Left cardiac atrium (tissue), 4 donors: Measurements from ENCODE around the gene SRP68. TPM values are rescaled to one million over a fixed set of nuclear protein-coding genes. Genes with fewer than 3 reads are reported as not detected.
"Not testable (repeated sequence)": the region's sequence is repeated elsewhere in the genome, so short reads cannot be mapped to it uniquely, and the experiment has no call there.

Source experiments
- ATAC-seq, 2 donors: fragments of 200-7000 bp; cut with Tn5 transposase; one replicate each; pipeline ENCODE4 v1.9.1; 2020; ENCODE audit warnings: mild to moderate bottlenecking in 2 of 2, moderate library complexity in 2 of 2
- DNase-seq: peaks from one replicate; pipeline ENCODE4 v3.0.0-alpha.2; 2020
- intact Hi-C, 2 donors: fragments of 100-400 bp; cut with DNase I; formaldehyde crosslinking; loops; one replicate each; pipeline versions ENCODE4 v1.14.1 to v1.15.1; 2022 to 2023
- total RNA-seq, 2 donors: library from RNA; stranded (reverse); fragmentation: NEBNext Ultra II Directional; extraction: Animal tissue kit (Norgen Biotek cat#: 25700); gene quantifications; one replicate each; pipeline ENCODE4 v1.2.1, GENCODE V29; 2021
- donor health status: DM: no; HTN: yes; CAD: no.
- donor health status: DM: no; HTN: yes; CAD: no; lungs with severe emphysema.
- donor health status: DM: yes; HTN: yes; CAD: no.
- donor health status: Dilated cardiomyopathy.

The SRP68 gene
- total RNA-seq, 2 donors from 2014 or later: 51.1 to 60.1 TPM

GRCh38 chr17:76079535-76079955, 7.2 kb upstream of the SRP68 start:
- intact Hi-C loops: no loop called here
- peak in 1 of 2 donors; percentile 1 for ATAC-seq
- no peak for DNase-seq

GRCh38 chr17:76078860-76079534, 6.7 kb upstream of the SRP68 start, which contains the start of gene ZACN:
TSS of gene ZACN (plus strand) at chr17:76079182. CDS start at chr17:76079265, 83 bp downstream.
- intact Hi-C loops: no loop called here
- DNase-seq (no peak), ATAC-seq (no peak)

GRCh38 chr17:76078370-76078769, 6.1 kb upstream of the SRP68 start:
- DNase-seq, ATAC-seq, intact Hi-C loops: not testable (repeated sequence)

DNA sequence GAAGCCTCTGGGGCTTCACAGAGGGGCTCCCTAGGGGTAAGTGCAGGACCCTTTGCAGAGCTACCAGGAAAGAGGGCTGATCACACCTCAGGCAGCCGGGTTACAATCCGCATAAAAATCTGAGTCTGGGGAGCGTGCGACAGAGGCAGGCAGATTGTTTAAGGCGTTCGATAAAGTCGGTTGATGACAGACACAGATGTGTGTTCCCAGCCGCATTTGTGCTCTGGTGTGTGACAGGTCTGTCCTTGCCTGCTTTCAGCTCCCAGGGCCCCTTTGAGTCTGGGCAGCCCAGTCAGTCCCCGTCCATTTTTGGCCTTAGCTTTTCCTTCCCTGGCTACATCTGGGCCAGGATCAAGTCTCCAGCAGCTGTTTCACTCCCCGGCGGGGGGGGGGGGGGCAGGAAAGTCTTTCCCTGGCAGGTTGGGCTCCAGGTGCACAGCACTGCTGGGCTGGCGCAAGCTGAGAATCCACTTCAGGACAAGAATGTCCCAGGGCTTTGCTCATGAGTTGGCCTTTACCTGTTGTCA, 5.3 kb upstream of the SRP68 start:
- no peak for DNase-seq
- no peak for ATAC-seq
- intact Hi-C loops: no loop called here

GRCh38 chr17:76076765-76077583, 4.7 kb upstream of the SRP68 start:
- ATAC-seq: no peak
- intact Hi-C loops: no loop called here
- no peak for DNase-seq

- ATAC-seq (no peak), DNase-seq (no peak)
- intact Hi-C loops: no loop called here
These were observed 3.9 kb upstream of the SRP68 start for GRCh38 chr17:76076146-76076764.

- intact Hi-C loops: no loop called here
These were observed 3.2 kb upstream of the SRP68 start for GRCh38 chr17:76075364-76076145.

GRCh38 chr17:76074390-76075363, 2.4 kb upstream of the SRP68 start, which contains the start of gene GALR2:
TSS of gene GALR2 (plus strand) at chr17:76074781. CDS start at chr17:76074884, 103 bp downstream.
- ATAC-seq (no peak), DNase-seq (no peak)
- intact Hi-C loops: no loop called here

More at GRCh38 chr17:76075364-76076145, 3.2 kb upstream of the SRP68 start:
- ATAC-seq: no peak
- DNase-seq: no peak

DNA sequence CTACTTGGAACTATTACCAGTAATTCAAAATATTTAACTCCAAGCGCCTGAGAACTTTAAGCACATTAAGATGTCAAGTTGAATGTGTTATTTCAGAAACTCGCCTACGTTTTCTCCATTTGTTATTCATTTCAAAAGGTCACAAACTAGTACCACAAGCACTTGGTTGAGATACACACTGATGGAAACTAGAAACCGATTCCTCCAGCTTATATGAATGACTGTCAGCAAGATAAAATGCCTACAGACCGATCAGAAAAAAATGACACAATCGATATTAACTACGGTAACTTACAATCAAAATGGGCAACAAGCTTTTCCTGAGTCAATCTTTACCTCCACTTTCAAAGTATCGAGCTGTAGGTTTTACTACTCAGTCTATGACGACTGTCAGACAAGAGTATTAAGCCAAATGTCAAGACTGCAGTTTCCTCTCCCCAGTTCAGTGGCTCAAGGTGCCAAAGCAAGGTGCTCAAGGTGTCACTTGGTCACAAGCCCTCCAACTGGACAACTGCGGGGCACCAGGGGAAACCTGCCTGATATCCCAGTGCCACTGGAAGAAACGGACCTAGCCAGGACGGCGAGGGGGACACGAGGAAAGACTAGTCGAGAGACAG, 678 bp downstream of the SRP68 start:
- ATAC-seq (no peak), DNase-seq (no peak)
- intact Hi-C loops: no loop called here

DNA sequence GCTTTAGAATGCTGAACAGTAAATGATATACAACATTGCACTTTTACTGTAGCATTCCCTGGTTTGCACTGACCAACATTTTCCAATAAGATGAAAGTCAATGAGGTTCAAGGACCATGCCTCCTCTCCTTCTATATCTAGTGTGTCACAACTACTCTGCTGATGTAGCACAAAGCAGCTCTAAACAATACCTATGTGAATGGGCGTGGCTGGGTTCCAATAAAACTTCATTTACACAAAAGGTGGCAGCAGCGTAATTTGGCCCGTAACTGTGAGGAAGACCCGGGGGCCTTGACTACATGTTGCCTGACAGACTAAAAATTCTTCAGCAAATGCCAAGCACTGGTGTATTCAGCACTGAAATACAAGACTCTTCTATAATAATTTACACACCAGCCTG, 6.5 kb downstream of the SRP68 start:
- DNase-seq (no peak), ATAC-seq (no peak)
- intact Hi-C loops: no loop called here

DNA sequence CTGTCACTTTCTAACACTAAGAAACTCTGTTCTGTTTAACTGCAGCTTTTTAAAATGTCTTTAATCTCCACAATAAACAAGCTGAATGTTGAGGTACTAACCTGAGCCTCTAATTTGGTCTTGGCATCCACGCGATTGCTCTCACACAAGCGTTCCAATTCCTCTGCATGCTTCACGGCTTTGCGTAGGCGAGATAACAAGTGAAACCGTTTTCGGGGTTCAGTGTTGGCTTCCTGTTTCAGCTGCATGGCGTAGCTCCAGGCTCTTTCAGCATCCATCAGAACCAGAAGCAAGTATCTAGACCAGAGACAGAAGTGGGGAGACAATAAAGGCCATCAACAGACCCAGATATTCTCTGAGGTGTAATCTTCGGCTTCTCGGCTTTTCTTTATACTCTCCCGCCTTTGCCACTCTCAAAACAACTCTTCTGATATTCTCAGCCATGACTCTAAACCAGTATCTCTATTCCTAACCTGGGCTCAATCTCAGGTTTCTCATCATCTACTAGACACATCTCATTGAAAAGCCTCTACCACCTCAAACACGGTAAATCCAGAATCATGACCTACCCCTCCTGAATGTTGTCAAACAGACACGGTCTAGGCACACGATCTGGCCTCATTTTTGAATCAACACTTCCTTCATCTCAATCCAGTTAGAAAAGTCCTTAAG, 8.3 kb downstream of the SRP68 start:
- ATAC-seq: no peak
- intact Hi-C loops: no loop called here

GRCh38 chr17:76058264-76058663, 14.1 kb downstream of the SRP68 start:
- intact Hi-C loops, ATAC-seq: not testable (repeated sequence)

More for the DNA sequence above, 8.3 kb downstream of the SRP68 start:
- DNase-seq: no peak

DNA sequence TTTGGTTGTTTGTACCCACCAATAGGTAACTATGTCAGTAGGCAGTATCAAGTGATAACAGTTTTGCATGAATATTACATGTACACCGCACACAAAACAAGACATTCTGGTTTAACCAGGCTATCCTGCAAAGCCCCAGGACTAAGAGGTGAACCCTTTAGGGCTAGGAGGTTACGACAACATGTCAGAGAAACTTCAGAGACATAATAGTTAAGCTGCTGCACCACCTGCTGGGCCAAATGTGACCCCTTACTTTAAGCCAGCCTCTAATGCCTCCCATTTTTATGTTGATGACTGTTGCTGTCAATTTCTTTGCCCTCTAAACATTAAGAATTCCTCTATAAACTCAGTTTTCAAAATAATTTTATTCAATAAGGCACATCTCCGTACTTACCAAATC, 15.4 kb downstream of the SRP68 start:
- DNase-seq: no peak
- intact Hi-C loops: no loop called here
- ATAC-seq: no peak

More at GRCh38 chr17:76058264-76058663, 14.1 kb downstream of the SRP68 start:
- DNase-seq: not testable (repeated sequence)

DNA sequence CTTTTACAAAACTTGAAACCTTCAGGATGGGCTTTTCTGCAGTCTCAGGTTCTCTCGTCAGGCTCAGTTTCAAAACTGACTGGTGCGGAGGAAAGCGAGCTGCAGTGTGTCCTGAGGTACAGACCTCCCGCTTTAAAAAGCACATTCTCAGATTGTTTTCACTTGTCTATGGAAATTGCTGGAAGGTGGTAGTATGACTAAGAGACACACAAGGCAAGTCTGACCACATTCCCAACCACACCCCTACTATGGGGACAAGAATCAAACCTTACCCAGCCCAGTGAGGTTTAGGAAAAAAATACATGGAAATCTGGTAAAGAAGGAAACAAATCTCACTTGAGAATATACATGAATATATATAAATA, 18.2 kb downstream of the SRP68 start:
- DNase-seq (no peak), ATAC-seq (peak in 1 of 2 donors; percentile 39)
- intact Hi-C loops: no loop called here

GRCh38 chr17:76053246-76054111, 18.8 kb downstream of the SRP68 start:
- intact Hi-C loops: no loop called here
- ATAC-seq (peak in 1 of 2 donors; percentile 75), DNase-seq (no peak)

DNA sequence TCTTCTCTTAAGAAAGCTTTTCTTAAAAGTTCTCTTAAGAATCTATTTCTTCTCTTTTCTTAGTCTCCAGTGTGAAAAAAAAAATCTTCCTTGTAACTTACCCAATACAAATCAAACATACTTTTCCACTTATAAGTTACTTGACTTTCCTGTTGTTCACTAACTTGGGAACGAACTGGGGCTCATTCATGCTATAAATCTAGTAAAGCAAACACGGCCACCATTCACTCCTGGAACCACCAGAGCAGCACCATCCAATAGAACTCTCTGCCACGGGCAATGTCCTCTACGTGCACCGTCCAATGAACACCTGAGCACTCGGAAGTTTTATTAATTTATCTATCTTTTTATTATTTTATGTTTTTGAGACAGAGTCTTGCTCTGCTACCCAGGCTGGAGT, 20.8 kb downstream of the SRP68 start:
- DNase-seq (no peak), ATAC-seq (no peak)
- intact Hi-C loops: no loop called here
